HepG2 (cell line): Measurements from ENCODE around the gene CMTM8. TPM values are rescaled to one million over a fixed set of nuclear protein-coding genes. Genes with fewer than 3 reads are reported as not detected.

ENCODE experiments used
- ATAC-seq: fragments of 200-7000 bp; cut with Tn5 transposase; 3 replicates; pipeline ENCODE4 v1.9.1; 2020; ENCODE audit warnings: mild to moderate bottlenecking, moderate library complexity
- BruUV-seq: library from RNA; stranded (reverse); fragments of 400-500 nt; replicated peaks from 2 replicates; lab custom pipeline; 2021; lab: Mats Ljungman, UMichigan
- CTCF ChIA-PET: fragments of 300-600 bp; formaldehyde crosslinking; extraction: SDS; loops from one replicate; lab custom pipeline; 2021; ENCODE audit warnings: low total read pairs, inconsistent platforms, low intra/inter-chr PET ratio; lab: Yijun Ruan, JAX
- POLR2A ChIA-PET: fragments of 350-600 bp; sonication (Branson Sonifier 250); formaldehyde crosslinking; loops from one replicate; lab custom pipeline; 2020; ENCODE audit warnings: antibody characterized with exemption, inconsistent platforms; lab: Yijun Ruan, JAX
- DNase-seq: peaks from one replicate; pipeline ENCODE4 v3.0.0-alpha.2; 2015; ENCODE audit warnings: low spot score
- FAIRE-seq: peaks from 3 replicates; lab custom pipeline; 2011; peaks lifted over from hg19 to GRCh38; lab: Jason Lieb, UNC
- H2AFZ ChIP-seq: one replicate; pipeline ENCODE4 v1.6.1; 2011; ENCODE audit warnings: low read length, inconsistent platforms
- H3K27ac ChIP-seq: fragments of 300-600 bp; 3 replicates; pipeline ENCODE4 v1.8.0; 2011; ENCODE audit warnings: mixed run types, mild to moderate bottlenecking, mixed read lengths, low read length, inconsistent platforms; ENCODE audit not compliant: insufficient read depth; ENCODE audit errors: extremely low read length
- H3K27me3 ChIP-seq, 2 experiments: fragments of 200-600 bp in 1 of 2; 2 replicates in 1 of 2; 3 replicates in 1 of 2; pipeline versions ENCODE4 v1.6.0 to v1.8.0; 2011; ENCODE audit warnings: low read length in 2 of 2, mild to moderate bottlenecking in 2 of 2, moderate library complexity in 2 of 2, inconsistent platforms in 1 of 2; ENCODE audit not compliant: insufficient read depth in 2 of 2, control insufficient read depth in 1 of 2
- H3K36me3 ChIP-seq, 2 experiments: fragments of 200-600 bp in 1 of 2; replicated peaks in 1 of 2; 2 replicates in 1 of 2; 3 replicates in 1 of 2; pipeline versions ENCODE4 v1.5.1 to v1.8.0; 2011; ENCODE audit warnings: low read length in 2 of 2, inconsistent platforms in 1 of 2; ENCODE audit not compliant: insufficient read depth in 2 of 2, control insufficient read depth in 1 of 2
- H3K4me1 ChIP-seq: 2 replicates; pipeline ENCODE4 v1.5.1; 2012; ENCODE audit warnings: low read length, inconsistent platforms; ENCODE audit not compliant: insufficient read depth
- H3K4me2 ChIP-seq: 2 replicates; pipeline ENCODE4 v1.6.0; 2011; ENCODE audit warnings: low read depth, low read length, inconsistent platforms
- H3K4me3 ChIP-seq, 3 experiments: fragments of 200-600 bp in 1 of 3; sonication (generic), shearing (Covaris generic) in 1 of 3; replicated peaks in 1 of 3; 2 replicates each; pipeline ENCODE4 v1.5.1; 2011 to 2016; ENCODE audit warnings: low read length in 3 of 3, inconsistent platforms in 2 of 3, low read depth in 2 of 3, mild to moderate bottlenecking in 2 of 3, control low read depth in 1 of 3, mixed read lengths in 1 of 3; ENCODE audit not compliant: insufficient read depth in 1 of 3
- H3K79me2 ChIP-seq: one replicate; pipeline ENCODE4 v1.6.1; 2011; ENCODE audit warnings: low read length, inconsistent platforms; ENCODE audit not compliant: insufficient read depth
- H3K9ac ChIP-seq: 2 replicates; pipeline ENCODE4 v1.6.0; 2011; ENCODE audit warnings: mild to moderate bottlenecking, low read depth, low read length, inconsistent platforms; ENCODE audit not compliant: insufficient read depth
- H3K9me3 ChIP-seq: 2 replicates; pipeline ENCODE4 v1.5.1; 2012; ENCODE audit warnings: mild to moderate bottlenecking, low read length
- H4K20me1 ChIP-seq: 2 replicates; pipeline ENCODE4 v1.6.0; 2011; ENCODE audit warnings: inconsistent platforms, mild to moderate bottlenecking, low read length, moderate library complexity; ENCODE audit not compliant: insufficient read depth
- ETV6 ChIP-seq: sonication (generic); formaldehyde crosslinking; conservative IDR thresholded peaks from 2 replicates; pipeline ENCODE4 v1.4.0; 2020; ENCODE audit warnings: missing genetic modification reagents
- RFX3 ChIP-seq: IDR thresholded peaks from 2 replicates; pipeline ENCODE4 v1.6.1; 2016; ENCODE audit warnings: missing biosample characterization, missing genetic modification reagents
- YY1 ChIP-seq: IDR thresholded peaks from 2 replicates; pipeline ENCODE4 v1.6.1; 2011; ENCODE audit warnings: low read length, low read depth, moderate library complexity, mild to moderate bottlenecking; ENCODE audit not compliant: insufficient read depth, insufficient replicate concordance
- ZNF260 ChIP-seq: sonication (generic); formaldehyde crosslinking; IDR thresholded peaks from 2 replicates; pipeline ENCODE4 v1.4.0; 2020; ENCODE audit warnings: missing genetic modification reagents, low read depth, mild to moderate bottlenecking, borderline replicate concordance
- WGBS: methylation state at CpG from one replicate; pipeline ENCODE4 v1.1.6; 2017; ENCODE audit warnings: low lambda C conversion rate; 5-methylcytosine and 5-hydroxymethylcytosine counted together
- in situ Hi-C: cut with HindIII; loops from 2 replicates; pipeline ENCODE4 v1.10.0; 2017; ENCODE audit warnings: low pct_unique_long_range_greater_than_20kb; ENCODE audit not compliant: extremely low pct_ligation_motif_present
- intact Hi-C: fragments of 100-400 bp; cut with micrococcal nuclease; formaldehyde crosslinking; loops from one replicate; pipeline ENCODE4 v1.10.0; 2022; ENCODE audit not compliant: unreplicated experiment
- polyA plus RNA-seq, 8 experiments: library from polyadenylated mRNA; depleted of rRNA in 3 of 8; stranded (reverse) in 7 of 8; unstranded in 1 of 8; fragments of >200 nt; fragmentation: Illumina TruSeq in 4 of 8; extraction: Trizol in 4 of 8; gene quantifications; 2 replicates each; pipeline versions ENCODE4 v1.2.1 to v1.2.3, GENCODE V29; 2011 to 2016; ENCODE audit warnings: low read depth in 4 of 8, missing spikeins in 1 of 8, mixed read lengths in 1 of 8; ENCODE audit not compliant: insufficient read depth in 1 of 8
- total RNA-seq, 5 experiments: library from RNA; depleted of rRNA; stranded (reverse); fragments of >200 nt; fragmentation: Illumina TruSeq; extraction: Trizol; gene quantifications; 2 replicates each; pipeline ENCODE4 v1.2.3, GENCODE V29; 2016; ENCODE audit warnings: low read depth in 1 of 5

The CMTM8 gene
- total and polyA plus RNA-seq, 2 of the 13 experiments (the other 11 are each of a cell fraction or from before 2014, with no cell fraction given) = 8.9 to 15.8 TPM

DNA sequence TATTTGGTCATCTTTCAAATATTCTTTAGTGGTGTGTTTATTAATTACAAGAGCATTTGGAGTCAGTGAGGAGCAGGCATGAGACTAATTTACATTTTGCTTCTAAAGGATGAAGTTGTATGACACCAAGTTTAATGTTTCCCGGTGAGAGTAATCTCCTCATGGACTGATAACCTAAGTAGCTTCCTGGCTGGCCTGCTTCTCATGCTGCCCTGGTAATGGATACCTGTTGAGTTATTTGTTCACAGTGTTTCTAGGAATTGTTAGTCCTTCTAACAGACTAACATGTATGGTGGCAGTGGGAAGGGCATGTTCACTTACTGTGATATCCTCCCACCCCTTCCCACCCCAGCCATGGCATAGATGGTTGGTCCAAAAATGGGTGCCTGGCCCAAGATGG, 83.8 kb downstream of the CMTM8 start:
- H3K4me1 ChIP-seq = peaks cover 9% of the 10 kb centered on the region
- CTCF ChIA-PET = no interaction called here
- FAIRE-seq (no peak), DNase-seq (no peak), ATAC-seq (no peak)
- H2AFZ ChIP-seq = no peak overlapping the region
- WGBS = 95% methylated on average over 1 of the region's 1 CpG
- no peaks in the 10 kb centered on the region; a peak in 1 of 5 replicates for H3K36me3 ChIP-seq
- no peaks in the 10 kb centered on the region for H3K27me3 ChIP-seq
- TF ChIP-seq ZNF260 (CRISPR knock-in tag) (no peak), YY1 (no peak)
- no peak overlapping the region for H3K27ac ChIP-seq
- H3K4me3 ChIP-seq = no peak overlapping the region
- POLR2A ChIA-PET = no interaction called here
- H3K79me2 ChIP-seq = peaks cover 5% of the 10 kb centered on the region
- H3K9me3 ChIP-seq = no peaks in the 10 kb centered on the region
- in situ Hi-C loops (no loop called here), intact Hi-C loops (no loop called here)
- no peak overlapping the region for H3K4me2 ChIP-seq
- no TSS peak for BruUV-seq
- peaks cover 5% of the 10 kb centered on the region; the same call in 1 of the 2 replicates for H4K20me1 ChIP-seq
- H3K9ac ChIP-seq = no peak overlapping the region

DNA sequence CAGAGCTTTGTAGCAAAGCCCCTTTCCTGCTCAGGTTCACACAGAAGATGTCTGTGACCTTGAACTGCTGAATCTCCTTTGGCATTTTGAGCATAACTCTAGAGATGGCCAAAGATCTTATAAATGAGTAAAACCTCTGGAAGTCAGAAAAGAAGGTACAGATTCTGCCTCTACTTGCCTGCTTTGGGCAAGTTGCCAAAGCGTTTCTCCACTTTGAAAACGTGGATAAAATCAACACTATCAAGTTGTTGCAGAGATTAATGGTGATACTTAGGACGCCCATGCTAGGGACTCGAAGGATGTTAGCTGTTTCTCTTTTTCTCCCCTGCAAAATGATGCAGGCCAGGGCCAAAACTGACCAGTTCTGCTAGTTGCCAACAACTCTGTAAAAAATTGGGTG, 85.1 kb downstream of the CMTM8 start:
- no peak for FAIRE-seq
- CTCF ChIA-PET = no interaction called here

More for the DNA sequence above, 85.1 kb downstream of the CMTM8 start:
- H3K9ac ChIP-seq = no peak overlapping the region
- peaks cover 5% of the 10 kb centered on the region for H3K79me2 ChIP-seq
- intact Hi-C loops (no loop called here), in situ Hi-C loops (no loop called here)
- H3K27me3 ChIP-seq = no peaks in the 10 kb centered on the region
- H3K36me3 ChIP-seq = no peaks in the 10 kb centered on the region; a peak in 1 of 5 replicates
- BruUV-seq = no TSS peak
- ATAC-seq (no peak), DNase-seq (no peak)
- POLR2A ChIA-PET = no interaction called here
- no peak for TF ChIP-seq ETV6 (CRISPR knock-in tag)
- TF ChIP-seq RFX3 (CRISPR knock-in tag) = no peak
- H3K9me3 ChIP-seq = no peaks in the 10 kb centered on the region
- H4K20me1 ChIP-seq = peaks cover 3% of the 10 kb centered on the region; the same call in 1 of the 2 replicates
- no peaks in the 10 kb centered on the region; the same call in 1 of the 2 replicates for H3K4me1 ChIP-seq
- no peak overlapping the region for H2AFZ ChIP-seq
- no peak overlapping the region for H3K4me3 ChIP-seq
- no peak overlapping the region for H3K4me2 ChIP-seq
- H3K27ac ChIP-seq = no peak overlapping the region
- 80% methylated on average over 4 of the region's 4 CpGs for WGBS
